Measurements from ENCODE around the gene CMIP. TPM values are rescaled to one million over a fixed set of nuclear protein-coding genes. Genes with fewer than 3 reads are reported as not detected.
A peak's percentile ranks its signal among the peaks of the same experiment; 100 is the strongest.

Gene CMIP
- total RNA-seq, 1 experiment from 2014 or later, result 68.0 TPM

DNA sequence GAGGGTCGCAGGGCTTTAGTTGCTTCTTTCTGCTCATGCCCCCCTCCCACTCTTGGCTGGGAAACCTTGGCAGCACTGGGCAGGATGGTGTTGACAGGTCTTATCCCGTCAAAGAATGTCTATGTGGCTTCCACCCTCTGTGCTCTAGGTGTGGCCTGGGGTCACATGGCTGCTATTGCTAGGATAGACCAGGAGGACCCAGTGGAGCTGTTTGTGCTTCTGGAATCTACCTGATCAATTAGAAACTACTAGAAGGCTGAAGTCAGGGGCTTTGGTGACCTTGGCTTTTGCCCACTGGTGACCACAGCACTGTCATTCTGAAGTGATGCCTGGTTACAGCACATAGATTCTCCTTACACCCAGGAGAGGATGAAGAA, 105.8 kb downstream of the CMIP start:
- no TSS peak for BruUV-seq (replicated peaks)
- Histone ChIP-seq H3K4me3 (ENCODE audit: low read depth, low read length) (no peak overlapping the region), H3K36me3 (ENCODE audit: control insufficient read depth, insufficient read depth, low read length) (peaks cover 2% of the 10 kb centered on the region; the same call in 1 of the 2 replicates), H3K9me3 (no peaks in the 10 kb centered on the region), H3K4me1 (peaks cover 40% of the 10 kb centered on the region), H3K27me3 (replicated peaks; ENCODE audit: control insufficient read depth, insufficient read depth, low read length) (no peaks in the 10 kb centered on the region)
- intact Hi-C loops (cut with micrococcal nuclease; ENCODE audit: unreplicated experiment), result no loop called here
- no peak for DNase-seq
- H3K27me3 Mint-ChIP-seq (ENCODE audit: insufficient read depth, unreplicated experiment), result no peaks in the 10 kb centered on the region
- H3K27ac Mint-ChIP-seq (ENCODE audit: unreplicated experiment), result peak overlapping the region; percentile 88
- peaks cover 26% of the 10 kb centered on the region for H3K36me3 Mint-ChIP-seq (ENCODE audit: insufficient read depth, unreplicated experiment)
- ChIA-PET POLR2A (no interaction called here), CTCF (no interaction called here)
- H3K9me3 Mint-ChIP-seq (ENCODE audit: unreplicated experiment), result no peaks in the 10 kb centered on the region
- H3K4me3 Mint-ChIP-seq (ENCODE audit: unreplicated experiment), result no peak overlapping the region
- H3K4me1 Mint-ChIP-seq (ENCODE audit: low read depth, unreplicated experiment), result peaks cover 41% of the 10 kb centered on the region
- TF ChIP-seq, protein P1, sequence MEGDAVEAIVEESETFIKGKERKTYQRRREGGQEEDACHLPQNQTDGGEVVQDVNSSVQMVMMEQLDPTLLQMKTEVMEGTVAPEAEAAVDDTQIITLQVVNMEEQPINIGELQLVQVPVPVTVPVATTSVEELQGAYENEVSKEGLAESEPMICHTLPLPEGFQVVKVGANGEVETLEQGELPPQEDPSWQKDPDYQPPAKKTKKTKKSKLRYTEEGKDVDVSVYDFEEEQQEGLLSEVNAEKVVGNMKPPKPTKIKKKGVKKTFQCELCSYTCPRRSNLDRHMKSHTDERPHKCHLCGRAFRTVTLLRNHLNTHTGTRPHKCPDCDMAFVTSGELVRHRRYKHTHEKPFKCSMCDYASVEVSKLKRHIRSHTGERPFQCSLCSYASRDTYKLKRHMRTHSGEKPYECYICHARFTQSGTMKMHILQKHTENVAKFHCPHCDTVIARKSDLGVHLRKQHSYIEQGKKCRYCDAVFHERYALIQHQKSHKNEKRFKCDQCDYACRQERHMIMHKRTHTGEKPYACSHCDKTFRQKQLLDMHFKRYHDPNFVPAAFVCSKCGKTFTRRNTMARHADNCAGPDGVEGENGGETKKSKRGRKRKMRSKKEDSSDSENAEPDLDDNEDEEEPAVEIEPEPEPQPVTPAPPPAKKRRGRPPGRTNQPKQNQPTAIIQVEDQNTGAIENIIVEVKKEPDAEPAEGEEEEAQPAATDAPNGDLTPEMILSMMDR (IDR thresholded peaks at IDR 0.05; ENCODE audit: insufficient read depth in 1 of 2, low read depth in 1 of 2, low read length in 1 of 2, severe bottlenecking in 1 of 2, unreplicated experiment in 1 of 2), result no peak

DNA sequence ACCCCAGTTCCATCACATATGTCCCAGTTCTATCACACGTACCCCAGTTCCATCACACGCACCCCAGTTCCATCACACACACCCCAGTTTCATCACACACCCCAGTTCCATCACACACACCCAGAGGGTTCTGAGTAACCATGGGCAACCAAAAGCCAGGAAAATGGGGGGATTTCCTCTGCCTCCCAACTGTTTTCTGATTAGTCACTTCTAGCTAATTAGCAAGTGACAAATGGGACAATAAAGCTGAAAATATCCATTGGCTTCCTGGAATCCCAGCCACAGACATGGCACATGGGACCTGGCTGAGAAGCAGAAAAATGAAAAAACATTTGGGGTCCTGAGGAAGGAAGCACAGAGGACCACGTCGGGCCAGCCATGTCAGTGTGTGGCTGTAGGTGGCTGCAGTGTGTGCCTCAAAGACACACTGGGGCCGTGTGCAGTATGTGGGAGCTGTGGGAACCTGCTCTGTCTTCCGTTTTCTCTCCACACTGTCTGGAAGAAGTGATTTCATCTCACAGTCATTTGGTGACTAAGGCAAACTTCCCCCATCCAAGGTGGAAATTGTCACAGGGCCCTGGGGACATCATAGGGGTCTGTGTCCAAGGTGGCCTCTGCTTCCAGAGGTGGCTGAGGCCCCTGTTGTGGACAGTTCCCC, 106.7 kb downstream of the CMIP start:
- peaks cover 40% of the 10 kb centered on the region for H3K4me1 ChIP-seq
- H3K27me3 Mint-ChIP-seq (ENCODE audit: insufficient read depth, unreplicated experiment), result no peaks in the 10 kb centered on the region
- peaks cover 50% of the 10 kb centered on the region for H3K4me1 Mint-ChIP-seq (ENCODE audit: low read depth, unreplicated experiment)
- H3K36me3 ChIP-seq (ENCODE audit: control insufficient read depth, insufficient read depth, low read length), result peaks cover 2% of the 10 kb centered on the region; the same call in 1 of the 2 replicates
- H3K9me3 Mint-ChIP-seq (ENCODE audit: unreplicated experiment), result no peaks in the 10 kb centered on the region
- TF ChIP-seq, protein P1 (IDR thresholded peaks at IDR 0.05; ENCODE audit: insufficient read depth in 1 of 2, low read depth in 1 of 2, low read length in 1 of 2, severe bottlenecking in 1 of 2, unreplicated experiment in 1 of 2), result no peak
- peaks cover 29% of the 10 kb centered on the region for H3K36me3 Mint-ChIP-seq (ENCODE audit: insufficient read depth, unreplicated experiment)
- H3K9me3 ChIP-seq, result no peaks in the 10 kb centered on the region
- no peaks in the 10 kb centered on the region for H3K27me3 ChIP-seq (replicated peaks; ENCODE audit: control insufficient read depth, insufficient read depth, low read length)
- intact Hi-C loops (cut with micrococcal nuclease; ENCODE audit: unreplicated experiment), result no loop called here
- no peak overlapping the region for H3K4me3 ChIP-seq (ENCODE audit: low read depth, low read length)
- H3K27ac Mint-ChIP-seq (ENCODE audit: unreplicated experiment), result peak overlapping the region; percentile 88
- ChIA-PET CTCF (no interaction called here), POLR2A (no interaction called here)
- H3K4me3 Mint-ChIP-seq (ENCODE audit: unreplicated experiment), result peak overlapping the region; percentile 11
- BruUV-seq (replicated peaks), result no TSS peak
- no peak for DNase-seq

DNA sequence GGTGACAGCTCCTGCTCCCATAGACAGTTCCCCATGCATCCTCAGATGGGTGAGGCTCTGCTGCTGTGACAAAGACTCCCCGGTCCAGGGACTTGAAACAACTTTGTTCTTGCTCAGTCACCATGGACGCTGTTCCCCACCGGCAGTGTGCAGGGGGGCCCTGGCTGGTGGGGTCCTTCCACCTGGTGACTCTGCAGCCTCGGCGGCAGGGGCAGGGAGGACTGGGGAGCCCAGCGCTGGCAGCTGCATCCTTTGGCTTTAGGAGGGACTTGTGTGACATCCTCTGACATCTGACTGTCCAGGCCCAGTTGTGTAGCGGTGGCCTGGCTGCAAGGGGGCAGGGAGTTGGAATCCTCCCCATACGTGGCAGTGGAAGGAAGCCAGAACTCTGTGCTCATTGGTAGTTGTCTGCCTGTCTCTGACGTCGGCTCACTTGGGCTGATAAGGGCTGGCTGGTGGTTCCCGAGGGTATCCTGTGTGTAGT, 107.3 kb downstream of the CMIP start:
- H3K36me3 Mint-ChIP-seq (ENCODE audit: insufficient read depth, unreplicated experiment), result peaks cover 32% of the 10 kb centered on the region
- Histone ChIP-seq H3K4me3 (ENCODE audit: low read depth, low read length) (no peak overlapping the region), H3K36me3 (ENCODE audit: control insufficient read depth, insufficient read depth, low read length) (peaks cover 2% of the 10 kb centered on the region; the same call in 1 of the 2 replicates), H3K9me3 (no peaks in the 10 kb centered on the region), H3K4me1 (peaks cover 44% of the 10 kb centered on the region), H3K27me3 (replicated peaks; ENCODE audit: control insufficient read depth, insufficient read depth, low read length) (no peaks in the 10 kb centered on the region)
- H3K4me1 Mint-ChIP-seq (ENCODE audit: low read depth, unreplicated experiment), result peaks cover 52% of the 10 kb centered on the region
- no peak for DNase-seq
- CTCF ChIA-PET, result no interaction called here
- H3K27me3 Mint-ChIP-seq (ENCODE audit: insufficient read depth, unreplicated experiment), result no peaks in the 10 kb centered on the region
- no TSS peak for BruUV-seq (replicated peaks)
- H3K27ac Mint-ChIP-seq (ENCODE audit: unreplicated experiment), result peak overlapping the region; percentile 88
- H3K9me3 Mint-ChIP-seq (ENCODE audit: unreplicated experiment), result no peaks in the 10 kb centered on the region
- no peak overlapping the region for H3K4me3 Mint-ChIP-seq (ENCODE audit: unreplicated experiment)
- TF ChIP-seq, protein P1 (IDR thresholded peaks at IDR 0.05; ENCODE audit: insufficient read depth in 1 of 2, low read depth in 1 of 2, low read length in 1 of 2, severe bottlenecking in 1 of 2, unreplicated experiment in 1 of 2), result no peak
- POLR2A ChIA-PET, result no interaction called here
- intact Hi-C loops (cut with micrococcal nuclease; ENCODE audit: unreplicated experiment), result no loop called here
